Measurements from ENCODE around the gene PCBP4. TPM values are rescaled to one million over a fixed set of nuclear protein-coding genes. Genes with fewer than 3 reads are reported as not detected.

Gene PCBP4
- total RNA-seq, 1 experiment from 2014 or later, result 37.0 TPM

GRCh38 chr3:51974277-51974962 is 7.2 kb upstream of the PCBP4 start:
- no peak for DNase-seq (ENCODE audit: low read depth)

DNA sequence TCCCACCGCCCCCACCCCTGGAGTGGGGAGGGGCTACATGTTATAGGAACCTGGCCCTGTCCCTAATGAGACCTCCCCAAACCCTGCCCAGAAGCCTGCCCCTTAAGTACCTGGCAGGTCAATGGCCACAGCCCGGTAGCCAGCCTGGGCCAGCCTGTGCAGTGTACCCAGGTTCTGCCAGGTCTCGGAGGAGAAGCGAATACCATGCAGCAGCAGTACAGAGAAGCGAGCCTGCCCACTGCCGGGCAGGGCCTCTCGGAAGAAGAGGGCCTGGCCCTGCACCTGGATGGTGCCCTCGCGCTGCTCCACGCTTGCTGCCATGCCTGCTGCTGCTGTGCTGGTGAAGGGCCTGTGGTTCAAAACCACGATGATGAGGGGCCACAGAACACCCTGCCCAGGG is 4.1 kb upstream of the PCBP4 start:
- DNase-seq (ENCODE audit: low read depth), result no peak

- DNase-seq (ENCODE audit: low read depth), result no peak
Observed at GRCh38 chr3:51970606-51971300, 3.5 kb upstream of the PCBP4 start.

DNA sequence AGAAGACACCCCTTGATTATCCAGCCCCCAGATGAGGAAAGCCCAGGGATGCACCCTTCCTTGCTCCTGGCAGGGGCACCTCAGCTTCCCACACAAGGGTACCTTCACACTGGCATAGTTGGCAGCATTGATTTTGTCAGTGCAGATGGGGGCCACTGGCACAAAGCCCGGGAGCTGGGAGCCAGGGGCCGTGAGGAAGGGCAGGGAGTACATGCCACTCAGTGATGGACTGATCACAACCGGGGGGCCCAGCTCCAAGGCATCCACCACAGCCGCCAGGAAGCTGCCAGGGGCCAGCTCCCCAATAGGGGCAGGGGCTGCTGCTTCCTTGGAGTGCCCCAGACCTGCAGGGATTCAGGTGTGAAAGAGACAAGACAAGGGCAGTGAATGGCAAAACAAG is 2.6 kb upstream of the PCBP4 start:
- no peak for DNase-seq (ENCODE audit: low read depth)

GRCh38 chr3:51968883-51969678 is 1.8 kb upstream of the PCBP4 start:
- no peak for DNase-seq (ENCODE audit: low read depth)

DNA sequence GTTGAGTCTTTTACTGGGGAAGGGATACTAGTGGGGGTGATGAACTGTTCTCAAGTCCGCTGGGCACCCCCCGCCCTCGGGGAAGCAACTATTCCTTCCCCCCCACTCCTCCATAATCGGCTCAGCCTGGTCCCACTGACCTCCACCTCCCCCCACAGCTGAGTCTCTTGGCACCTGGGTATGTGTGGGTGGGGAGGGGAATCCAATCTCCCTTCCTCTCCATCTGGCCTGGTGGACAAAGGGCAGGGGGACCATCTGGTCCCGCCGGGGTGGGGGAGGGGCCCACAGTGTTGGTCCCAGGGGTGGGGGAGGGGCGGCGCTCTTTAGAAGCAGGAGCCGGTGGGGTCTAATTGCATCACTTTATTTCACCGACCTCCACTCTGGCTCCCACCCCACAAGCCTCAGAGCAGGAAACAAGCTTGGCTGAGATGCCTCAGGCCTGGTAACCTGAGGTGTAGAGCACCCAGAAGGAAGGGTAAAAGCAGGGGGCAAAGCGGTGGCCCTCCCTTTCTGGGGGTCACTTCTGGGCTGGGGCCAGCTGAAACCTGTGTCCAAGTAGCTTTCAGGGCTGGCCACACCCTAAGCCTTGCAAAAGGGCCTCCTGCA is 1.0 kb upstream of the PCBP4 start:
- DNase-seq (ENCODE audit: low read depth), result no peak

DNA sequence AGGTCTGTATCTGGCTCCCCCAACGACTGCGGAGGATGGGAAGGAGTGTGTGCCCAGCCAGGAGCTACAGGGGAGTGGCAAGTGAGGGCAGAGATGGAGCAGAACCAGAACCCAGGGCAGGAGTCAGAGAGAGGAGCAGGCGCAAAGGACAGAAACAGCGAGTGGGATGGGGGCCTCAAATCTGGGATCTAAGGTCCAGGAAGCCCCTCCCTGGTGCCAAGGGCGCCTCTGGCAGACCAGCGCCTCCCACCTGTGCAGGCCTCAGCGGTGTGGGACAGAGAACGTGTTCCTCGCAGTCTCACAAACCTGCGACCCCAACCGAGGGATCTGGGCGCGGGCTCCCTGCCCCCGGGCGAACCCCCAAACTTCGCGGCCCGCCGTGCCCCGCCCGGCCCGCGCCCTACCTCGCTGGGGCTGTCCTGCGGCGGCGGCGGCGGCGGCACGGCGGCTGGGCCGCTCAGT is 301 bp downstream of the PCBP4 start:
- no peak for DNase-seq (ENCODE audit: low read depth)

DNA sequence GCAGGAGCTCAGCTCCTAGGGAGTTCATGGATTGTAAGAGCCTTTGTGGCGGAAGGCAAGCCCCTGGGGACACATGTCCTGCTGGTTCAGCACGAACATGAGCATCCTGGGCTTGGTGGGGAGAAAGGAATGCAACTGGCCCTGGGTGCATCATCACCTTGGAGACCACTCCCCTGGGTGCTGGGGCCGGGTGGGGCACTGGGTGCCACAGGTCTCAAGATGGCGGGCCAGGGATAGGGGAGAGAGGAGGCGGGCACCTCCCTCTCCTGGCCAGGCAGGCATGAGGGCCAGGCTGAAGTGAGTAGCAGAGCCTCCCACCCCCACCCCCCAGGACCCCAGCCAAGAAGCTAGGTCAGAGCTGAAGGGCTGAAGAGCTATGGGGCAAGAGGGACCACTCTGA is 768 bp downstream of the PCBP4 start:
- no peak for DNase-seq (ENCODE audit: low read depth)

GRCh38 chr3:51966016-51966415 is 1.2 kb downstream of the PCBP4 start:
- no peak for DNase-seq (ENCODE audit: low read depth)

GRCh38 chr3:51964521-51964920 is 2.7 kb downstream of the PCBP4 start:
- no peak for DNase-seq (ENCODE audit: low read depth)

DNA sequence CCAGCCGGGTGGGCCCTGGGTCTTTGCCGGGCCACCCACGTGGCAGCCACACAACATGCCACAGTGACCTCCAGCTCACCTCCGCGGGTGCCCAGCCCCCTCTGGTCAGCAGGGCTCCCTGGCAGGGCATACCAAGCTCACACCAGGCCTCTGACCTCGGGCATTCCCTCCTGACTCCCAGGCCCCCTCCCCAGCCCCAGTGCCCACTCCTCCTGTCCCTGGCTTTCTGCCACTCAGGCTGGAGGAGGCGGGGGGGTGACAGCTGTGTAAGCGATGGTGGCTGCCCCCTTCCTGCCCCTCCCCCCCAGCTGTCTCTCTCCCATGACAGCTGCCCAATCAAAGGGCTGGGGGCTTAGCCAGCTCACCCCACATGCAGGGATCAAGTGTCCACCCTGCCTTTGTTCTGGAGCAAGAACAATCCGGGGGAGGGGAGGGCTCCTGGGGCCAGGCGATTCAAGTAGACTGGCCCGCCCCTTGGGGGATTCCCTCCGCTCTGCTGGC is 3.3 kb downstream of the PCBP4 start:
- DNase-seq (ENCODE audit: low read depth), result no peak

DNA sequence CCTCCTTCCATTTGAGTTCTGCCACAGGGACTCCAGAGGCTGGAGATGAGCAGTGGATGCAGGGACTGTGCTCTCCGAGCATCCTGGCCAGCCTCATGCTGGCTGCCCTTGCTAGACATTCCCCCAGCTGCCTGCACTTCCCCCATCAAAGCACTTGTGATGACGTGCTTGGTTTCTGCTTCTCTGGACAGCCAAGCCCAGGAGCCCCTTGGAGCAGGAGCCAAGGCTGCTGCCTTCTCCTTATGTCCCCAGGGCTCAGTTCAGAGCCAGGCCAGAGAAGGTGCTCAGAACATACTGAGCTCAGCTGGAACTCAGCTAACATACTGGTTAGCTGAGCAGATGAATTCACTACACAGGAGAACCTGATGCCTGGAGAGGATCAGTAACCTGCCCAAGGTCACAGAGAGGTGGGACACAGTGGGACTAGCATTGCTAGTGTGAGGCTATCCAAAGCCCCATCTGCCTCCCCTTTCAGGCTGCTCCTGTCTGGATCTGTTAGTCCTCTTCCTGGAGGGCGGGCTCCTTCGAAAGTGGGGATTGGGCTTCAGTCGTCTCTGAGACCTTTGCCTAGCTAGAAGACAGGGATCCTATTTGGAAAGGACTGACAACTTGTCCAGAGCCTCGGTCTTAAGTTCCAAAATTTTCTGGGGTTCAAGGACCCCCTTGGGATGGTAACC is 4.3 kb downstream of the PCBP4 start:
- no peak for DNase-seq (ENCODE audit: low read depth)

DNA sequence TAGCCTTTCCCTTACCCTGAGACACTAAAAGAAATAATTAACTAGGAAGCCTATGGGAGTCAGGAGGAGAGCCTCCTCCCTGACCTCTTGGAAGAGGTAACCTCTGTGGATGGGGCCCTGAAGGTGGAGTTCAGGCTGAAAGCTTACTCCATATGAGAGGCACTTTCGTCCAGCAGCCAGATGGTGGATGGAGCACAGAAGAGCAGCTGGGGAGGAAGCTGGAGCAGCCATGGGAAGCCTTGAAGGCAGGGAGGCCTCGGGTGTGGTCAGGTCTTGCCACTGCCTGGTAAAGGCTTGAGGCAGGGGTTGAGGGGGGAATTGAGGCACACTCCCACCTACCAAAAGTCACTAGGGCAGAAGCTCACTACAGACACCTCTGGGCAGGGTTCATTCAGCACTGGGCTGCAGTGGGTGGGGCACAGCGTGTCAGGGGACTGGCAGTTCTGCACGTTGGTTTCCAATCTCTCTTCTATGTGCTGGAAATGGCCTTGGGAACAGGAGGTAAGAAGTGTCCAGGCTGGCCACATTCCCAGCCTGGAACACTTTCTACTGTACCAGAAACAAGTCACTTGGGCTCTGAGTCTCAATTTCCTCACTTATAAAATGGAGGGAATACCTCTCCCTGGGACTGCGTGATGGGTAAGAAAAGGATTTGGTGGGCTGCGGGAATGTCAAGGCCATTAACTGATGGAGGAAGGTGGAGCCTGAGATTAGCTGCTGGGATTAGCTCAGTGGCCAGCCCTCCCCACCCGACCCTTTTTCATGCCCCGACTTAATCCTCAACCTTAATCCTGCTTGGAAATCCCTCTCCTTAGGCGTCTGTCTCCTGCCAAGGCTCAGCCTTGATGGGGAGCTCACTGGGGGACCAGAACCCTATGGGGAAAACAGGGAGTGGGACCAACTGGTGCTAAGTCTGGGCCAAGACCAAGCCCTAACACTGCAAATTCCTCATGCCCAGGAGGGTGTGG is 5.4 kb downstream of the PCBP4 start:
- no peak for DNase-seq (ENCODE audit: low read depth)

- DNase-seq (ENCODE audit: low read depth), result no peak
Observed at GRCh38 chr3:51961011-51961410, 6.2 kb downstream of the PCBP4 start.

GRCh38 chr3:51960386-51960785 is 6.9 kb downstream of the PCBP4 start:
- no peak for DNase-seq (ENCODE audit: low read depth)

DNA sequence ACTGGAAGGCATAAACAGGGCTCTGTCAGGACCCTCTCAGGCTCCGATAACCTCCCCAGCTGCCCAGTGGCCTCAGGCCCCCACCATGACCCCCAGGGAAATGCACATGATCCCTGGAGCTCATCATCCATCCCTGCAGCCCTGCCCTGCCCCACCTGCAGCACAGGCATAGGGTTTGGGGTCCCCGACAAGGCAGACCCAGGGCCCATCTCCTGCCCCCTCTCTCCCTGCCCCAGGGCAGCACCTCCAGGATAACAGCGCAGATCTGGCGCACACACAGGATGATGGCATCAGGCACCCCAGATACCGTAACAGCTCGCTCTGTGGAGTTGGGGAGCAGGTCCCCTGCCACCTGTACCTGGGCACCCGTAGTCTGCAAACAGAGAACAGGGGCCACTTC is 7.6 kb downstream of the PCBP4 start:
- DNase-seq (ENCODE audit: low read depth), result no peak

DNA sequence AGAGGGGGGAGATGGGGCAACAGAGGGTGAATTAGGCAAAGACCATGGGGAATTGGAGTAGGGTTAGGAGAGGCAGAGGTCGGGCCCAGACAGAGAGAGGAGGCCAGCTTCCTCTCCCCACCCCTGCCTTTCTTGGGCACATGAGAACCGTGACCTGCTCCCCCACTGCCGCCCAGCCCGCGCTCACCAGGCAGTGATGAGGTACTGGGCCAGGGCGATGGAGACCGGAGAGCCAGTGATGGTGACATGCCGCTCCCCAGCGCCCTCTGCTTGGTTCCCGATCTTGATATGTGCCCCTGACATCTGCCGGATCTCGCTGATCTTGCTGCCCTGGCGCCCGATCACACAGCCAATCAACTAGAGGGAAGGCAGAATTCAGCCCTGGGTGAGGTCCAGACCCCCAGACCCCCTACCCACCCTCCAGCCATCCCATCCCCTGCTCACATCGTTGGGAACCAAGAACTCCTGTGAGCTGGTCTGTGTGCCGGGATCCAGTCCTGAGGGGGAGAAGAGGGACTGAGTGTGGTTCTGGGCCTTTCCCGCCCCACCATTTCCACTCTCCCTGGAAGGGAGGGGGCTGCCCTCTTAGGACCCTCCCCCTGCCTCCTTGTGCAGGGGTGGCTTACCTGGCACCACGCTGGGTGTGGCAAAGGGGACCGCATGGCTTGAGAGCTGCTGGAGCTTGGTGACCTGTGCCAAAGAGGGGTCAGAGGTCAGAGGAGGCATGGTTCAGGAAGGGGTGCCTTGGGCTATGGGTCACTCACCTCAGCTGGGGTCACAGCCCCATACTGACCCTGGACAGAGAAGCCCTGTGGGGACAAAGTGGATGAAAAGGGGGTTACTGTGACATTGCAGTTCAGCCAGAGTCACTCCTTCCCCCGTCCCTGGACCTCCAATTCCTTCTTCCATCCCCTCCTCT is 8.4 kb downstream of the PCBP4 start:
- no peak for DNase-seq (ENCODE audit: low read depth)

GRCh38 chr3:51957520-51958205 is 9.6 kb downstream of the PCBP4 start:
- no peak for DNase-seq (ENCODE audit: low read depth)

Data from Daoy (cell line).